GM23338 (cell line): Measurements from ENCODE around the gene CYP11A1. TPM values are rescaled to one million over a fixed set of nuclear protein-coding genes. Genes with fewer than 3 reads are reported as not detected.
A peak's percentile ranks its signal among the peaks of the same experiment; 100 is the strongest.

ENCODE experiments used
- ATAC-seq: fragments of 200-7000 bp; cut with Tn5 transposase; 3 replicates; pipeline ENCODE4 v1.9.1; 2020
- DNase-seq: peaks from one replicate; pipeline ENCODE4 v3.0.0-alpha.2; 2015; ENCODE audit warnings: low spot score
- H2AFZ ChIP-seq: fragments of 200-600 bp; sonication (generic); 2 replicates; pipeline ENCODE4 v1.8.0; 2016; ENCODE audit warnings: antibody characterized with exemption, mild to moderate bottlenecking, moderate library complexity
- H3F3A ChIP-seq: fragments of 200-600 bp; sonication (generic); replicated peaks from 2 replicates; pipeline ENCODE4 v1.8.0; 2017; ENCODE audit warnings: antibody characterized with exemption, mixed run types, low read depth
- H3K27ac ChIP-seq: fragments of 200-600 bp; sonication (generic); 2 replicates; pipeline ENCODE4 v1.6.1; 2016; ENCODE audit warnings: low read depth
- H3K27me3 ChIP-seq: fragments of 200-600 bp; sonication (generic); 2 replicates; pipeline ENCODE4 v1.8.0; 2016; ENCODE audit warnings: mild to moderate bottlenecking, mixed run types, moderate library complexity; ENCODE audit not compliant: insufficient read depth
- H3K36me3 ChIP-seq: fragments of 200-600 bp; sonication (generic); 2 replicates; pipeline ENCODE4 v1.8.0; 2016; ENCODE audit warnings: mild to moderate bottlenecking; ENCODE audit not compliant: insufficient read depth
- H3K4me1 ChIP-seq: fragments of 200-600 bp; sonication (generic); 2 replicates; pipeline ENCODE4 v1.8.0; 2016; ENCODE audit warnings: mild to moderate bottlenecking, moderate library complexity; ENCODE audit not compliant: insufficient read depth
- H3K4me2 ChIP-seq: fragments of 200-600 bp; sonication (generic); 2 replicates; pipeline ENCODE4 v1.7.1; 2017; ENCODE audit warnings: mixed run types
- H3K4me3 ChIP-seq: fragments of 200-600 bp; sonication (generic); 2 replicates; pipeline ENCODE4 v1.6.1; 2016; ENCODE audit warnings: mixed run types
- H3K79me2 ChIP-seq: fragments of 200-600 bp; sonication (generic); replicated peaks from 2 replicates; pipeline ENCODE4 v1.8.0; 2017; ENCODE audit warnings: mild to moderate bottlenecking; ENCODE audit not compliant: insufficient read depth
- H3K9me2 ChIP-seq: fragments of 200-600 bp; sonication (generic); 2 replicates; pipeline ENCODE4 v1.8.0; 2017; ENCODE audit not compliant: insufficient read depth
- H4K20me1 ChIP-seq: fragments of 200-600 bp; sonication (generic); replicated peaks from 2 replicates; pipeline ENCODE4 v1.8.0; 2017; ENCODE audit warnings: mild to moderate bottlenecking; ENCODE audit not compliant: insufficient read depth
- H3K27ac Mint-ChIP-seq: 2 replicates; pipeline ENCODE4 v1.8.0; 2020; ENCODE audit warnings: inconsistent platforms, mild to moderate bottlenecking, moderate library complexity, mixed read lengths
- H3K27me3 Mint-ChIP-seq: 3 replicates; pipeline ENCODE4 v1.8.0; 2022; ENCODE audit warnings: low read depth, mild to moderate bottlenecking, moderate library complexity, mixed read lengths, inconsistent platforms; ENCODE audit not compliant: insufficient read depth, poor library complexity
- H3K36me3 Mint-ChIP-seq: 3 replicates; pipeline ENCODE4 v1.8.0; 2021; ENCODE audit warnings: low read depth, mild to moderate bottlenecking, inconsistent platforms, moderate library complexity, mixed read lengths
- H3K4me1 Mint-ChIP-seq: 3 replicates; pipeline ENCODE4 v1.8.0; 2020; ENCODE audit warnings: mild to moderate bottlenecking, inconsistent platforms, mixed read lengths
- H3K4me3 Mint-ChIP-seq: 3 replicates; pipeline ENCODE4 v1.8.0; 2021; ENCODE audit warnings: moderate library complexity, mild to moderate bottlenecking, inconsistent platforms, mixed read lengths
- H3K9me3 Mint-ChIP-seq: 3 replicates; pipeline ENCODE4 v1.8.0; 2020; ENCODE audit warnings: moderate library complexity, mild to moderate bottlenecking, inconsistent platforms, mixed read lengths
- CREB1 ChIP-seq: fragments of 250-450 bp; sonication (Bioruptor Pico); IDR thresholded peaks from 2 replicates; pipeline ENCODE4 v1.5.0; 2020; ENCODE audit warnings: low read depth, mild to moderate bottlenecking, moderate library complexity
- CTCF ChIP-seq, 2 experiments: fragments of 200-600 bp in 1 of 2; sonication (generic) in 1 of 2; conservative IDR thresholded peaks; 2 replicates each; pipeline versions ENCODE4 v1.5.1 to v1.6.1; 2016 to 2017; ENCODE audit warnings: antibody characterized with exemption in 2 of 2, low read depth in 2 of 2, mild to moderate bottlenecking in 2 of 2, moderate library complexity in 1 of 2
- ETS1 ChIP-seq: IDR thresholded peaks from 2 replicates; pipeline ENCODE4 v1.6.1; 2016; ENCODE audit warnings: antibody characterized with exemption
- EZH2 ChIP-seq: fragments of 200-600 bp; sonication (generic); IDR thresholded peaks from one replicate; pipeline ENCODE4 v1.8.0; 2017; ENCODE audit warnings: antibody characterized with exemption, mild to moderate bottlenecking, low read depth; ENCODE audit not compliant: unreplicated experiment
- EZH2phosphoT487 ChIP-seq: fragments of 200-600 bp; sonication (generic); IDR thresholded peaks from one replicate; pipeline ENCODE4 v1.8.1; 2018; ENCODE audit warnings: antibody characterized with exemption; ENCODE audit not compliant: unreplicated experiment
- JUNB ChIP-seq: IDR thresholded peaks from one replicate; pipeline ENCODE4 v1.6.1; 2016; ENCODE audit warnings: antibody characterized with exemption; ENCODE audit not compliant: unreplicated experiment
- NANOG ChIP-seq: IDR thresholded peaks from 2 replicates; pipeline ENCODE4 v1.6.1; 2016; ENCODE audit warnings: antibody characterized with exemption, borderline replicate concordance
- POLR2AphosphoS5 ChIP-seq: IDR thresholded peaks from 2 replicates; pipeline ENCODE4 v1.6.1; 2016; ENCODE audit warnings: antibody characterized with exemption, low read depth
- STAT1 ChIP-seq: IDR thresholded peaks from one replicate; pipeline ENCODE4 v1.6.1; 2016; ENCODE audit warnings: antibody characterized with exemption; ENCODE audit not compliant: unreplicated experiment
- ZNF114 ChIP-seq: fragments of 250-450 bp; sonication (Bioruptor Pico); IDR thresholded peaks from 2 replicates; pipeline ENCODE4 v1.5.0; 2020; ENCODE audit warnings: mild to moderate bottlenecking, moderate library complexity
- ZNF331 ChIP-seq: fragments of 250-450 bp; sonication (Bioruptor Pico); IDR thresholded peaks from 2 replicates; pipeline ENCODE4 v1.5.0; 2020; ENCODE audit warnings: low read depth, mild to moderate bottlenecking, moderate library complexity
- polyA plus RNA-seq: library from polyadenylated mRNA; unstranded; fragments of >200 nt; fragmentation: Nextera tagmentation; extraction: Ambion mirVana; gene quantifications from 2 replicates; pipeline ENCODE4 v1.2.1, GENCODE V29; 2016
- total RNA-seq: library from RNA; depleted of rRNA; stranded (reverse); fragments of >200 nt; shearing (Covaris generic); gene quantifications from 2 replicates; pipeline ENCODE4 v1.2.3, GENCODE V29; 2014
- TF ChIP-seq, protein P1 (sequence below): IDR thresholded peaks from one replicate; pipeline ENCODE4 v1.6.1; 2018; ENCODE audit warnings: antibody characterized with exemption; ENCODE audit not compliant: unreplicated experiment
- TF ChIP-seq, protein P2 (sequence below): fragments of 250-450 bp; sonication (Bioruptor Pico); IDR thresholded peaks from 2 replicates; pipeline ENCODE4 v1.5.0; 2020; ENCODE audit warnings: mild to moderate bottlenecking, moderate library complexity

CYP11A1 gene
- total and polyA plus RNA-seq, 2 experiments from 2014 or later, result 1.2 to 1.7 TPM

DNA sequence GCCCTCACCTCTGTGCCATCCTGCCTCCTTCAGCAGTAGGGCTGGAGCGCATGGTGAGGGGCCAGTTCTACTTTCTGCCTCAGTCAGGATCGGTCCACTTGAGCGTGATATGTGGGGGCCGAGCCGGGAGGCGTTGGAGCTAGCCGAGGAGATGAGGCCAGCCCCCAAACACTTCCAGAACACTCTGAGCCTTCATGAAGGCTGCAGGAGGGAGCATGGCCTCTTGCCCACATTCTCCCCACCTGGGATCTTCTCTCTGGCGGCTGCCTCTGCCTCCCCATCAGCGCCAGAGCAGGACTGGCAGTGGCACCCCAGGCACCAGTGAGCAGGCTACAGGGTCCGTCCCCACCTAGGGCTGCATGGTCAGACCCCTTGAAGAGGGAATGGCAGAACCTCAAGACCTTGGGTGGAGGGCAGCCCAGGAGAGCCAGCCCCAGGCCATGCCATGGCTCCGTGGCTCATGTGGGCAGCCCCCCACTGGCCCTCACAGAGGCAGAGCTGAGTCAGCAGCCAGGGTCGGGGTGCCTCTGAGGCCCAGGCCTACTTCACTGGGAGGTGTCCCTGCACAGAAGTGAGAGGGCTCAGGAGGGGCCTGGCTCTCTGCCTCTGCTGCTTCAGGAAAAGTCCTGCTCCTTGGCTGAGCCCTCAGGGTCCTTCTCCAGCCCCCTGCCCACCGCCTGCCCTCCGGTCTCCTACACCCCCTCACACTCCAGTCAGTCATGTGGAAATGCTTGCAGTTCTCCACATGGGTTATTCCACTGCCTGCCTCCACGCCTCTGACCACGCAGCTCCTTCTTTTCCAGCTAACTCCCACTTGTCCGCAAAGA is 28.1 kb upstream of the CYP11A1 start:
- Mint-ChIP-seq H3K36me3 (no peaks in the 10 kb centered on the region; the same call in 2 of the 3 replicates), H3K27me3 (peaks cover 14% of the 10 kb centered on the region), H3K9me3 (no peaks in the 10 kb centered on the region), H3K27ac (peak overlapping the region; percentile 43; the same call in 1 of the 2 replicates), H3K4me1 (peaks cover 16% of the 10 kb centered on the region), H3K4me3 (no peak overlapping the region)
- TF ChIP-seq NANOG, result no peak
- TF ChIP-seq CTCF (conservative IDR thresholded peaks at IDR 0.05; ENCODE audit: low read depth in 2 of 2), result no peak
- TF ChIP-seq, protein P1, sequence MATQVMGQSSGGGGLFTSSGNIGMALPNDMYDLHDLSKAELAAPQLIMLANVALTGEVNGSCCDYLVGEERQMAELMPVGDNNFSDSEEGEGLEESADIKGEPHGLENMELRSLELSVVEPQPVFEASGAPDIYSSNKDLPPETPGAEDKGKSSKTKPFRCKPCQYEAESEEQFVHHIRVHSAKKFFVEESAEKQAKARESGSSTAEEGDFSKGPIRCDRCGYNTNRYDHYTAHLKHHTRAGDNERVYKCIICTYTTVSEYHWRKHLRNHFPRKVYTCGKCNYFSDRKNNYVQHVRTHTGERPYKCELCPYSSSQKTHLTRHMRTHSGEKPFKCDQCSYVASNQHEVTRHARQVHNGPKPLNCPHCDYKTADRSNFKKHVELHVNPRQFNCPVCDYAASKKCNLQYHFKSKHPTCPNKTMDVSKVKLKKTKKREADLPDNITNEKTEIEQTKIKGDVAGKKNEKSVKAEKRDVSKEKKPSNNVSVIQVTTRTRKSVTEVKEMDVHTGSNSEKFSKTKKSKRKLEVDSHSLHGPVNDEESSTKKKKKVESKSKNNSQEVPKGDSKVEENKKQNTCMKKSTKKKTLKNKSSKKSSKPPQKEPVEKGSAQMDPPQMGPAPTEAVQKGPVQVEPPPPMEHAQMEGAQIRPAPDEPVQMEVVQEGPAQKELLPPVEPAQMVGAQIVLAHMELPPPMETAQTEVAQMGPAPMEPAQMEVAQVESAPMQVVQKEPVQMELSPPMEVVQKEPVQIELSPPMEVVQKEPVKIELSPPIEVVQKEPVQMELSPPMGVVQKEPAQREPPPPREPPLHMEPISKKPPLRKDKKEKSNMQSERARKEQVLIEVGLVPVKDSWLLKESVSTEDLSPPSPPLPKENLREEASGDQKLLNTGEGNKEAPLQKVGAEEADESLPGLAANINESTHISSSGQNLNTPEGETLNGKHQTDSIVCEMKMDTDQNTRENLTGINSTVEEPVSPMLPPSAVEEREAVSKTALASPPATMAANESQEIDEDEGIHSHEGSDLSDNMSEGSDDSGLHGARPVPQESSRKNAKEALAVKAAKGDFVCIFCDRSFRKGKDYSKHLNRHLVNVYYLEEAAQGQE, result no peak
- TF ChIP-seq ZNF114 (CRISPR knock-in tag), result no peak
- TF ChIP-seq ZNF331 (CRISPR knock-in tag), result no peak
- no peak for TF ChIP-seq EZH2phosphoT487
- no peak for TF ChIP-seq ETS1
- TF ChIP-seq CREB1 (CRISPR knock-in tag), result no peak
- no peak for TF ChIP-seq POLR2AphosphoS5
- TF ChIP-seq JUNB, result no peak
- no peak for TF ChIP-seq STAT1
- TF ChIP-seq, protein P2, sequence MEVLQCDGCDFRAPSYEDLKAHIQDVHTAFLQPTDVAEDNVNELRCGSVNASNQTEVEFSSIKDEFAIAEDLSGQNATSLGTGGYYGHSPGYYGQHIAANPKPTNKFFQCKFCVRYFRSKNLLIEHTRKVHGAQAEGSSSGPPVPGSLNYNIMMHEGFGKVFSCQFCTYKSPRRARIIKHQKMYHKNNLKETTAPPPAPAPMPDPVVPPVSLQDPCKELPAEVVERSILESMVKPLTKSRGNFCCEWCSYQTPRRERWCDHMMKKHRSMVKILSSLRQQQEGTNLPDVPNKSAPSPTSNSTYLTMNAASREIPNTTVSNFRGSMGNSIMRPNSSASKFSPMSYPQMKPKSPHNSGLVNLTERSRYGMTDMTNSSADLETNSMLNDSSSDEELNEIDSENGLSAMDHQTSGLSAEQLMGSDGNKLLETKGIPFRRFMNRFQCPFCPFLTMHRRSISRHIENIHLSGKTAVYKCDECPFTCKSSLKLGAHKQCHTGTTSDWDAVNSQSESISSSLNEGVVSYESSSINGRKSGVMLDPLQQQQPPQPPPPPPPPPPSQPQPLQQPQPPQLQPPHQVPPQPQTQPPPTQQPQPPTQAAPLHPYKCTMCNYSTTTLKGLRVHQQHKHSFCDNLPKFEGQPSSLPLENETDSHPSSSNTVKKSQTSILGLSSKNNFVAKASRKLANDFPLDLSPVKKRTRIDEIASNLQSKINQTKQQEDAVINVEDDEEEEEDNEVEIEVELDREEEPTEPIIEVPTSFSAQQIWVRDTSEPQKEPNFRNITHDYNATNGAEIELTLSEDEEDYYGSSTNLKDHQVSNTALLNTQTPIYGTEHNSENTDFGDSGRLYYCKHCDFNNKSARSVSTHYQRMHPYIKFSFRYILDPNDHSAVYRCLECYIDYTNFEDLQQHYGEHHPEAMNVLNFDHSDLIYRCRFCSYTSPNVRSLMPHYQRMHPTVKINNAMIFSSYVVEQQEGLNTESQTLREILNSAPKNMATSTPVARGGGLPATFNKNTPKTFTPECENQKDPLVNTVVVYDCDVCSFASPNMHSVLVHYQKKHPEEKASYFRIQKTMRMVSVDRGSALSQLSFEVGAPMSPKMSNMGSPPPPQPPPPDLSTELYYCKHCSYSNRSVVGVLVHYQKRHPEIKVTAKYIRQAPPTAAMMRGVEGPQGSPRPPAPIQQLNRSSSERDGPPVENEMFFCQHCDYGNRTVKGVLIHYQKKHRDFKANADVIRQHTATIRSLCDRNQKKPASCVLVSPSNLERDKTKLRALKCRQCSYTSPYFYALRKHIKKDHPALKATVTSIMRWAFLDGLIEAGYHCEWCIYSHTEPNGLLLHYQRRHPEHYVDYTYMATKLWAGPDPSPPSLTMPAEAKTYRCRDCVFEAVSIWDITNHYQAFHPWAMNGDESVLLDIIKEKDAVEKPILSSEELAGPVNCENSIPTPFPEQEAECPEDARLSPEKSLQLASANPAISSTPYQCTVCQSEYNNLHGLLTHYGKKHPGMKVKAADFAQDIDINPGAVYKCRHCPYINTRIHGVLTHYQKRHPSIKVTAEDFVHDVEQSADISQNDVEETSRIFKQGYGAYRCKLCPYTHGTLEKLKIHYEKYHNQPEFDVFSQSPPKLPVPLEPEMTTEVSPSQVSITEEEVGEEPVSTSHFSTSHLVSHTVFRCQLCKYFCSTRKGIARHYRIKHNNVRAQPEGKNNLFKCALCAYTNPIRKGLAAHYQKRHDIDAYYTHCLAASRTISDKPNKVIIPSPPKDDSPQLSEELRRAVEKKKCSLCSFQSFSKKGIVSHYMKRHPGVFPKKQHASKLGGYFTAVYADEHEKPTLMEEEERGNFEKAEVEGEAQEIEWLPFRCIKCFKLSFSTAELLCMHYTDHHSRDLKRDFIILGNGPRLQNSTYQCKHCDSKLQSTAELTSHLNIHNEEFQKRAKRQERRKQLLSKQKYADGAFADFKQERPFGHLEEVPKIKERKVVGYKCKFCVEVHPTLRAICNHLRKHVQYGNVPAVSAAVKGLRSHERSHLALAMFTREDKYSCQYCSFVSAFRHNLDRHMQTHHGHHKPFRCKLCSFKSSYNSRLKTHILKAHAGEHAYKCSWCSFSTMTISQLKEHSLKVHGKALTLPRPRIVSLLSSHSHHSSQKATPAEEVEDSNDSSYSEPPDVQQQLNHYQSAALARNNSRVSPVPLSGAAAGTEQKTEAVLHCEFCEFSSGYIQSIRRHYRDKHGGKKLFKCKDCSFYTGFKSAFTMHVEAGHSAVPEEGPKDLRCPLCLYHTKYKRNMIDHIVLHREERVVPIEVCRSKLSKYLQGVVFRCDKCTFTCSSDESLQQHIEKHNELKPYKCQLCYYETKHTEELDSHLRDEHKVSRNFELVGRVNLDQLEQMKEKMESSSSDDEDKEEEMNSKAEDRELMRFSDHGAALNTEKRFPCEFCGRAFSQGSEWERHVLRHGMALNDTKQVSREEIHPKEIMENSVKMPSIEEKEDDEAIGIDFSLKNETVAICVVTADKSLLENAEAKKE (CRISPR knock-in tag), result no peak
- TF ChIP-seq EZH2, result no peak
- H3K36me3 ChIP-seq, result no peaks in the 10 kb centered on the region
- H2AFZ ChIP-seq, result 0 out of 2 replicates have a peak overlapping the region, but pooled peaks have one; percentile 47
- H3F3A ChIP-seq, result no peaks in the 10 kb centered on the region
- no peak overlapping the region for H3K4me3 ChIP-seq
- H4K20me1 ChIP-seq, result no peaks in the 10 kb centered on the region
- no peaks in the 10 kb centered on the region for H3K79me2 ChIP-seq
- H3K27ac ChIP-seq, result no peak overlapping the region
- peaks cover 5% of the 10 kb centered on the region; the same call in 1 of the 2 replicates for H3K4me1 ChIP-seq
- DNase-seq, result no peak
- ATAC-seq, result no peak
- no peaks in the 10 kb centered on the region for H3K9me2 ChIP-seq
- no peak overlapping the region for H3K4me2 ChIP-seq
- H3K27me3 ChIP-seq, result no peaks in the 10 kb centered on the region
